ENCODE results near the gene SCGB1A1.

DNA sequence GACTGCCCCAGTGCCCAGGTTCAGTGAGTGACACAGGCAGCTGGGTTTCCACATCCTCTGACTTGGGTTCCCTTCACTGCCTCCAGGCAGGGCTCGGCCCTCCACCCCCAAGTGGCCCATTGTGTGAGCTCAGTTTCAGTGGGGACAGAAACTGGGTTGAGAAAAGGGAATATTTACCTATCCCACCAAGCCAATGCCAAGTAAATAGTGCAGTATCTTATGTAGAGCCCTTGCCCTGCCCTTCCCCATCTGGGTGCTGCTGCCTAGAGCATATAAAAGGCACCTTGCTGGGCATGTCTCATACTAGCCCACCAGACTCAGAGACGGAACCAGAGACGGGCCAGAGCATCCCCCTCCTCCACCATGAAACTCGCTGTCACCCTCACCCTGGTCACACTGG, at the start of gene SCGB1A1:
- TF ChIP-seq, protein P1, sequence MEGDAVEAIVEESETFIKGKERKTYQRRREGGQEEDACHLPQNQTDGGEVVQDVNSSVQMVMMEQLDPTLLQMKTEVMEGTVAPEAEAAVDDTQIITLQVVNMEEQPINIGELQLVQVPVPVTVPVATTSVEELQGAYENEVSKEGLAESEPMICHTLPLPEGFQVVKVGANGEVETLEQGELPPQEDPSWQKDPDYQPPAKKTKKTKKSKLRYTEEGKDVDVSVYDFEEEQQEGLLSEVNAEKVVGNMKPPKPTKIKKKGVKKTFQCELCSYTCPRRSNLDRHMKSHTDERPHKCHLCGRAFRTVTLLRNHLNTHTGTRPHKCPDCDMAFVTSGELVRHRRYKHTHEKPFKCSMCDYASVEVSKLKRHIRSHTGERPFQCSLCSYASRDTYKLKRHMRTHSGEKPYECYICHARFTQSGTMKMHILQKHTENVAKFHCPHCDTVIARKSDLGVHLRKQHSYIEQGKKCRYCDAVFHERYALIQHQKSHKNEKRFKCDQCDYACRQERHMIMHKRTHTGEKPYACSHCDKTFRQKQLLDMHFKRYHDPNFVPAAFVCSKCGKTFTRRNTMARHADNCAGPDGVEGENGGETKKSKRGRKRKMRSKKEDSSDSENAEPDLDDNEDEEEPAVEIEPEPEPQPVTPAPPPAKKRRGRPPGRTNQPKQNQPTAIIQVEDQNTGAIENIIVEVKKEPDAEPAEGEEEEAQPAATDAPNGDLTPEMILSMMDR (conservative IDR thresholded peaks at IDR 0.05; ENCODE audit: low read length), result no peak
- no peak for TF ChIP-seq EZH2phosphoT487 (IDR thresholded peaks at IDR 0.05; ENCODE audit: borderline replicate concordance, low read depth, low read length)
